ENCODE measurements around the gene SEMA5A.

- TF ChIP-seq JUNB (CRISPR knock-in tag; IDR thresholded peaks at IDR 0.05; ENCODE audit: borderline replicate concordance) (no peak), ZKSCAN5 (CRISPR knock-in tag; IDR thresholded peaks at IDR 0.05) (no peak), CEBPZ (IDR thresholded peaks at IDR 0.05; ENCODE audit: low read length) (no peak), ZNF317 (CRISPR knock-in tag; IDR thresholded peaks at IDR 0.05) (no peak)
Observed at GRCh38 chr5:9222054-9222976, 323.6 kb downstream of the SEMA5A start.
